Keratinocyte (primary cell): ENCODE results near the gene FMNL2. TPM values are rescaled to one million over a fixed set of nuclear protein-coding genes. Genes with fewer than 3 reads are reported as not detected.

Source experiments
- DNase-seq: peaks from one replicate; pipeline ENCODE4 v3.0.0-alpha.2; 2011; ENCODE audit warnings: low read depth, missing footprints, low spot score
- FAIRE-seq: peaks from 2 replicates; lab custom pipeline; 2011; peaks lifted over from hg19 to GRCh38; lab: Jason Lieb, UNC
- H2AFZ ChIP-seq: 2 replicates; pipeline ENCODE4 v1.6.0; 2012; ENCODE audit warnings: low read length, control low read depth, inconsistent platforms; ENCODE audit not compliant: control insufficient read depth
- H3K27ac ChIP-seq: 2 replicates; pipeline ENCODE4 v1.5.1; 2011; ENCODE audit warnings: low read length; ENCODE audit not compliant: control insufficient read depth, insufficient read depth
- H3K27me3 ChIP-seq: 3 replicates; pipeline ENCODE4 v1.6.0; 2011; ENCODE audit warnings: low read length; ENCODE audit not compliant: control insufficient read depth, insufficient read depth; ENCODE audit errors: extremely low read depth
- H3K36me3 ChIP-seq, 2 experiments: 2 replicates in 1 of 2; 3 replicates in 1 of 2; pipeline ENCODE4 v1.5.1; 2011; ENCODE audit warnings: low read length in 2 of 2, mild to moderate bottlenecking in 1 of 2; ENCODE audit not compliant: control insufficient read depth in 2 of 2, insufficient read depth in 2 of 2; ENCODE audit errors: extremely low read depth in 1 of 2
- H3K4me1 ChIP-seq: 3 replicates; pipeline ENCODE4 v1.5.1; 2011; ENCODE audit warnings: low read length; ENCODE audit not compliant: control insufficient read depth, insufficient read depth; ENCODE audit errors: extremely low read depth
- H3K4me2 ChIP-seq: 3 replicates; pipeline ENCODE4 v1.6.0; 2011; ENCODE audit warnings: low read depth, low read length; ENCODE audit not compliant: control insufficient read depth, insufficient read depth; ENCODE audit errors: extremely low read depth
- H3K4me3 ChIP-seq, 3 experiments: fragments of 200-600 bp in 1 of 3; sonication (generic) in 1 of 3; 2 replicates in 2 of 3; 3 replicates in 1 of 3; pipeline ENCODE4 v1.5.1; 2011 to 2016; ENCODE audit warnings: low read length in 3 of 3, mild to moderate bottlenecking in 3 of 3, control low read depth in 2 of 3, inconsistent platforms in 1 of 3, low read depth in 1 of 3, mixed read lengths in 1 of 3, mixed run types in 1 of 3, moderate library complexity in 1 of 3; ENCODE audit not compliant: control insufficient read depth in 2 of 3, insufficient read depth in 2 of 3; ENCODE audit errors: extremely low read depth in 1 of 3
- H3K79me2 ChIP-seq: 2 replicates; pipeline ENCODE4 v1.6.0; 2012; ENCODE audit warnings: low read length; ENCODE audit not compliant: control insufficient read depth, insufficient read depth
- H3K9ac ChIP-seq: 3 replicates; pipeline ENCODE4 v1.6.0; 2011; ENCODE audit warnings: low read length; ENCODE audit not compliant: control insufficient read depth, insufficient read depth; ENCODE audit errors: extremely low read depth
- H3K9me1 ChIP-seq: 3 replicates; pipeline ENCODE4 v1.6.0; 2011; ENCODE audit warnings: low read length; ENCODE audit not compliant: control insufficient read depth, insufficient read depth; ENCODE audit errors: extremely low read depth
- H3K9me3 ChIP-seq: 2 replicates; pipeline ENCODE4 v1.5.1; 2012; ENCODE audit warnings: low read depth, low read length; ENCODE audit not compliant: control insufficient read depth
- H4K20me1 ChIP-seq: 3 replicates; pipeline ENCODE4 v1.6.0; 2011; ENCODE audit warnings: low read length; ENCODE audit not compliant: control insufficient read depth, insufficient read depth; ENCODE audit errors: extremely low read depth
- EZH2 ChIP-seq: IDR thresholded peaks from one replicate; pipeline ENCODE4 v1.6.1; 2012; ENCODE audit warnings: inconsistent platforms, mild to moderate bottlenecking, low read length, moderate library complexity
- dilution Hi-C: fragments of 300-500 bp; cut with MboI; formaldehyde crosslinking; loops from one replicate; pipeline ENCODE4 v1.7.0; 2020; ENCODE audit warnings: low sequenced_read_pairs; ENCODE audit not compliant: extremely low pct_ligation_motif_present
- polyA plus RNA-seq, 5 experiments: library from polyadenylated mRNA; depleted of rRNA in 3 of 5; stranded (reverse) in 3 of 5; stranded (forward) in 1 of 5; unstranded in 1 of 5; fragments of >200 nt; gene quantifications; 1 replicate in 1 of 5; 2 replicates in 3 of 5; 3 replicates in 1 of 5; pipeline versions ENCODE4 v1.2.1 to v1.2.3, GENCODE V29; 2011 to 2012; ENCODE audit warnings: missing spikeins in 2 of 5, low read depth in 1 of 5, low replicate concordance in 1 of 5
- TF ChIP-seq, protein P1 (sequence below), 3 experiments: IDR thresholded peaks in 1 of 3; conservative IDR thresholded peaks in 1 of 3; optimal IDR thresholded peaks in 1 of 3; 2 replicates in 2 of 3; 3 replicates in 1 of 3; pipeline versions ENCODE3 to v1.5.1; 2011; ENCODE audit warnings: low read length in 3 of 3, mild to moderate bottlenecking in 3 of 3, moderate library complexity in 2 of 3, control low read depth in 1 of 3, inconsistent platforms in 1 of 3; ENCODE audit not compliant: insufficient read depth in 2 of 3; ENCODE audit errors: extremely low read depth in 1 of 3

FMNL2 gene
- polyA plus RNA-seq, 1 donor (not counting 4 experiments of a cell fraction or from before 2014, with no cell fraction given), result 62.7 TPM

- TF ChIP-seq, protein P1, sequence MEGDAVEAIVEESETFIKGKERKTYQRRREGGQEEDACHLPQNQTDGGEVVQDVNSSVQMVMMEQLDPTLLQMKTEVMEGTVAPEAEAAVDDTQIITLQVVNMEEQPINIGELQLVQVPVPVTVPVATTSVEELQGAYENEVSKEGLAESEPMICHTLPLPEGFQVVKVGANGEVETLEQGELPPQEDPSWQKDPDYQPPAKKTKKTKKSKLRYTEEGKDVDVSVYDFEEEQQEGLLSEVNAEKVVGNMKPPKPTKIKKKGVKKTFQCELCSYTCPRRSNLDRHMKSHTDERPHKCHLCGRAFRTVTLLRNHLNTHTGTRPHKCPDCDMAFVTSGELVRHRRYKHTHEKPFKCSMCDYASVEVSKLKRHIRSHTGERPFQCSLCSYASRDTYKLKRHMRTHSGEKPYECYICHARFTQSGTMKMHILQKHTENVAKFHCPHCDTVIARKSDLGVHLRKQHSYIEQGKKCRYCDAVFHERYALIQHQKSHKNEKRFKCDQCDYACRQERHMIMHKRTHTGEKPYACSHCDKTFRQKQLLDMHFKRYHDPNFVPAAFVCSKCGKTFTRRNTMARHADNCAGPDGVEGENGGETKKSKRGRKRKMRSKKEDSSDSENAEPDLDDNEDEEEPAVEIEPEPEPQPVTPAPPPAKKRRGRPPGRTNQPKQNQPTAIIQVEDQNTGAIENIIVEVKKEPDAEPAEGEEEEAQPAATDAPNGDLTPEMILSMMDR (optimal IDR thresholded peaks at IDR 0.05 in 1 of 3, IDR thresholded peaks at IDR 0.05 in 1 of 3, conservative IDR thresholded peaks at IDR 0.05 in 1 of 3; ENCODE audit: extremely low read depth in 1 of 3, insufficient read depth in 2 of 3, low read length in 3 of 3), result no peak
- TF ChIP-seq EZH2, result no peak
- no peak for DNase-seq
- H3K79me2 ChIP-seq, result no peaks in the 10 kb centered on the region
- no peak overlapping the region for H3K4me3 ChIP-seq
- no peak overlapping the region for H3K9ac ChIP-seq
- dilution Hi-C loops, result no loop called here
- peaks cover 20 to 23% of the 10 kb centered on the region in 2 experiments for H3K36me3 ChIP-seq
- no peak for FAIRE-seq
- H3K4me2 ChIP-seq, result no peak overlapping the region
- no peaks in the 10 kb centered on the region for H3K4me1 ChIP-seq
- no peaks in the 10 kb centered on the region for H3K27me3 ChIP-seq
- no peaks in the 10 kb centered on the region for H4K20me1 ChIP-seq
- no peak overlapping the region for H2AFZ ChIP-seq
- H3K27ac ChIP-seq, result no peak overlapping the region
- no peaks in the 10 kb centered on the region for H3K9me3 ChIP-seq
- H3K9me1 ChIP-seq, result no peaks in the 10 kb centered on the region
Observed at GRCh38 chr2:152630466-152630865, 295.5 kb downstream of the FMNL2 start.

GRCh38 chr2:152632736-152633135 is 297.8 kb downstream of the FMNL2 start:
- no peak for FAIRE-seq

More at GRCh38 chr2:152632736-152633135, 297.8 kb downstream of the FMNL2 start:
- no peak overlapping the region for H3K4me3 ChIP-seq
- no peaks in the 10 kb centered on the region for H3K4me1 ChIP-seq
- H3K79me2 ChIP-seq, result no peaks in the 10 kb centered on the region
- no peaks in the 10 kb centered on the region for H3K9me3 ChIP-seq
- H3K36me3 ChIP-seq, result peaks cover 19 to 35% of the 10 kb centered on the region in 2 experiments
- no peak overlapping the region for H3K27ac ChIP-seq
- H2AFZ ChIP-seq, result no peak overlapping the region
- DNase-seq, result no peak
- no peak overlapping the region for H3K4me2 ChIP-seq
- no peaks in the 10 kb centered on the region for H3K9me1 ChIP-seq
- H3K27me3 ChIP-seq, result no peaks in the 10 kb centered on the region
- no peaks in the 10 kb centered on the region for H4K20me1 ChIP-seq
- no peak overlapping the region for H3K9ac ChIP-seq
- dilution Hi-C loops, result no loop called here
- TF ChIP-seq, protein P1 (optimal IDR thresholded peaks at IDR 0.05 in 1 of 3, IDR thresholded peaks at IDR 0.05 in 1 of 3, conservative IDR thresholded peaks at IDR 0.05 in 1 of 3; ENCODE audit: extremely low read depth in 1 of 3, insufficient read depth in 2 of 3, low read length in 3 of 3), result no peak
- no peak for TF ChIP-seq EZH2
